GM19351 (cell line): ENCODE results near the gene PICALM.

ENCODE experiments used
- ATAC-seq: cut with Tn5 transposase; IDR thresholded peaks from one replicate; pipeline ENCODE4 v1.9.1; 2021; ENCODE audit warnings: mild to moderate bottlenecking, moderate library complexity; ENCODE audit not compliant: unreplicated experiment

Gene PICALM

GRCh38 chr11:86087256-86087655 lies 18.4 kb upstream of the PICALM start:
- no peak for ATAC-seq

GRCh38 chr11:86081455-86081854 lies 12.6 kb upstream of the PICALM start:
- ATAC-seq = no peak

GRCh38 chr11:86079421-86079820 lies 10.5 kb upstream of the PICALM start:
- ATAC-seq = no peak

- no peak for ATAC-seq
Measured at GRCh38 chr11:86073948-86074347, 5.1 kb upstream of the PICALM start.

- no peak for ATAC-seq
Measured at GRCh38 chr11:86072211-86072610, 3.3 kb upstream of the PICALM start.

GRCh38 chr11:86070142-86071056 lies 1.5 kb upstream of the PICALM start:
- ATAC-seq = no peak

- peak; percentile 40 for ATAC-seq
Measured at GRCh38 chr11:86069408-86070101, 671 bp upstream of the PICALM start.

GRCh38 chr11:86068138-86068871 lies 579 bp downstream of the PICALM start:
- peak; percentile 8 for ATAC-seq

GRCh38 chr11:86067851-86068137 lies 1.1 kb downstream of the PICALM start:
- ATAC-seq = no peak

- ATAC-seq = no peak
Measured at GRCh38 chr11:86067009-86067850, 1.7 kb downstream of the PICALM start.

GRCh38 chr11:86066657-86067008 lies 2.3 kb downstream of the PICALM start:
- no peak for ATAC-seq

GRCh38 chr11:86066033-86066432 lies 2.9 kb downstream of the PICALM start:
- ATAC-seq = no peak

GRCh38 chr11:86064220-86064803 lies 4.6 kb downstream of the PICALM start:
- no peak for ATAC-seq

GRCh38 chr11:86063536-86063935 lies 5.3 kb downstream of the PICALM start:
- no peak for ATAC-seq

- peak; percentile 30 for ATAC-seq
Measured at GRCh38 chr11:86062719-86063118, 6.2 kb downstream of the PICALM start.

GRCh38 chr11:86061483-86062205 lies 7.2 kb downstream of the PICALM start:
- ATAC-seq = no peak

- no peak for ATAC-seq
Measured at GRCh38 chr11:86060544-86060943, 8.3 kb downstream of the PICALM start.

GRCh38 chr11:86058360-86058759 lies 10.5 kb downstream of the PICALM start:
- ATAC-seq = no peak

GRCh38 chr11:86056351-86056854 lies 12.5 kb downstream of the PICALM start:
- peak; percentile 51 for ATAC-seq
